Measurements from ENCODE around the gene ZNF766.

GRCh38 chr19:52244021-52244420 lies 25.4 kb upstream of the ZNF766 start:
- no peak for TF ChIP-seq CTCF (IDR thresholded peaks at IDR 0.05)
- no peak for TF ChIP-seq POLR2A (IDR thresholded peaks at IDR 0.05)

All from adrenal gland (tissue), 5 donors.